ENCODE measurements around the gene AMBN. TPM values are rescaled to one million over a fixed set of nuclear protein-coding genes. Genes with fewer than 3 reads are reported as not detected.

AMBN gene
- polyA plus RNA-seq, 3 donors from 2014 or later = not detected

DNA sequence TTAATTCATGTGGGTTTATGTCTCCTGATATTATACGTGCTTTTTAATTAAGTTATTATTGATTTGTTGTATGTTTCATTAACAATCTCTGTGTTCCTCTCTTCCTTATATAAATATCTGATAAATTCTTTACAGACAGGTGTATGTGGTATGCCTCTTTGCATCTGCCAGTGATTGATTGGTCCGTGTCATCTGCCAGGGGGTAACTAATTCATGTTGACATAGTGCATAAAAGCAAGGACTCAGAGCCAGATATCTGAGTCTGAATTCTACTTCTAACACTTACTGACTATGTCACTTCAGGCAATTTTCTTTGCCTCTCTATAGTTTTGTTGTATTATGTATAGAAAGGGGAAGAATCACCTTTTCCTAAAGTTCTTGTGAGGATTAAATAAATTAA lies 5.2 kb upstream of the AMBN start:
- Mint-ChIP-seq H3K4me1 (no peaks in the 10 kb centered on the region), H3K36me3 (no peaks in the 10 kb centered on the region), H3K4me3 (no peak overlapping the region), H3K27me3 (ENCODE audit: low read depth in 3 of 3) (peaks cover 0 to 5% (median 0%) of the 10 kb centered on the region in 3 donors), H3K27ac (no peak overlapping the region), H3K9me3 (no peaks in the 10 kb centered on the region)
- DNase-seq = no peak

GRCh38 chr4:70589785-70590184 lies 2.3 kb upstream of the AMBN start:
- Mint-ChIP-seq H3K4me3 (no peak overlapping the region), H3K9me3 (no peaks in the 10 kb centered on the region), H3K36me3 (no peaks in the 10 kb centered on the region), H3K27ac (no peak overlapping the region), H3K27me3 (ENCODE audit: low read depth in 3 of 3) (no peaks in the 10 kb centered on the region), H3K4me1 (no peaks in the 10 kb centered on the region)
- no peak for DNase-seq

- Mint-ChIP-seq H3K4me1 (no peaks in the 10 kb centered on the region), H3K4me3 (no peak overlapping the region), H3K9me3 (no peaks in the 10 kb centered on the region), H3K27ac (no peak overlapping the region), H3K36me3 (no peaks in the 10 kb centered on the region), H3K27me3 (ENCODE audit: low read depth in 3 of 3) (no peaks in the 10 kb centered on the region)
- DNase-seq = no peak
Observed at GRCh38 chr4:70594196-70594595, 2.1 kb downstream of the AMBN start.

GRCh38 chr4:70600305-70600704 lies 8.2 kb downstream of the AMBN start:
- Mint-ChIP-seq H3K36me3 (no peaks in the 10 kb centered on the region), H3K9me3 (no peaks in the 10 kb centered on the region), H3K27ac (no peak overlapping the region), H3K4me3 (no peak overlapping the region), H3K27me3 (ENCODE audit: low read depth in 3 of 3) (peaks cover 0 to 3% (median 2%) of the 10 kb centered on the region in 3 donors), H3K4me1 (peaks cover 0 to 5% of the 10 kb centered on the region in 2 donors)
- no peak for DNase-seq

DNA sequence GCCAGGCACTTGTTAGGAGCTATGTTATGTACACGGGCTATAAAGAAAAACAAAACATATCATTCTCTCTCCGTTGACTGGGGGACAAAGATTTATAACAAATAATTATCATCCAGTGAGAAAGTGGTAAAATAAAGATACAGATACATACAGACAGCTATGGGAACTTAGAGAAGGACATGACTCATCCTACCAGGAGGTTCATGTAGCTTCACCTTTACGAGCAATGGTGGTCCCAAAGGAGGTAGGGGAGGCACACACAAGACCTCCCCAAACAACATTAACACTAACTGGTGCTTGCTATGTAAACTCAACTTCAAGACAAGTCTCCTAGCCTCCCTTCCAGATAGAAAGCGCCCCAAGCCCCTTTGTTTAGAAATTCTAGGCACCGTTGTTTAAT lies 8.9 kb downstream of the AMBN start:
- Mint-ChIP-seq H3K27ac (no peak overlapping the region), H3K4me1 (peaks cover 0 to 5% of the 10 kb centered on the region in 2 donors), H3K9me3 (no peaks in the 10 kb centered on the region), H3K27me3 (ENCODE audit: low read depth in 3 of 3) (peaks cover 2 to 5% (median 2%) of the 10 kb centered on the region in 3 donors), H3K4me3 (no peak overlapping the region), H3K36me3 (no peaks in the 10 kb centered on the region)
- no peak for DNase-seq

DNA sequence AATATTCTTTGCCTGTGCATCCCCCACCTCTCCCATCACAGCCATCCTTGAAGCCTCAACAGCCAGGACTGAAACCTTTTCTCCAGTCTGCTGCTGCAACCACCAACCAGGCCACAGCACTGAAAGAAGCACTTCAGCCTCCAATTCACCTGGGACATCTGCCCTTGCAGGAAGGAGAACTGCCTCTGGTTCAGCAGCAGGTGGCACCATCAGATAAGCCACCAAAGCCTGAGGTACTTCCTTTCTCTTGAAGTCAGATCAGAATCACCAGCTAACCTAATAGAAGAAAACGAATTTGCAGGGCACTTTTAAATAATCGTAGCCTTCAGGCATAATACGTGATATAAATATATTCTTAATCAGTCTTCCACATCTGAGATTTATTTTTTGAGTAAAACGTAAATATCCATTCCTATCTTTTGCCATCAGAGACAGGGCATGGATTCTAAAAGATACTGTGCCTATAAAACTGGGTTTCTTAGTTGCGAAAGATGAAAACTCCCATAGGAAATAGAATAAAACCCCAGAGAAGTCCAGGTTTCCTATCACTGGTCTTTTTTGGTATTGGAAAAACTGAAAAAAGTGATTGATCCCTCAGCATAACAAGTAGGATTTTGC lies 9.5 kb downstream of the AMBN start:
- Mint-ChIP-seq H3K4me3 (no peak overlapping the region), H3K27ac (no peak overlapping the region), H3K4me1 (peaks cover 0 to 5% of the 10 kb centered on the region in 2 donors), H3K27me3 (ENCODE audit: low read depth in 3 of 3) (peaks cover 2 to 6% (median 2%) of the 10 kb centered on the region in 3 donors), H3K36me3 (no peaks in the 10 kb centered on the region), H3K9me3 (no peaks in the 10 kb centered on the region)
- DNase-seq = peak; percentile 42 to 55 (median 53)

DNA sequence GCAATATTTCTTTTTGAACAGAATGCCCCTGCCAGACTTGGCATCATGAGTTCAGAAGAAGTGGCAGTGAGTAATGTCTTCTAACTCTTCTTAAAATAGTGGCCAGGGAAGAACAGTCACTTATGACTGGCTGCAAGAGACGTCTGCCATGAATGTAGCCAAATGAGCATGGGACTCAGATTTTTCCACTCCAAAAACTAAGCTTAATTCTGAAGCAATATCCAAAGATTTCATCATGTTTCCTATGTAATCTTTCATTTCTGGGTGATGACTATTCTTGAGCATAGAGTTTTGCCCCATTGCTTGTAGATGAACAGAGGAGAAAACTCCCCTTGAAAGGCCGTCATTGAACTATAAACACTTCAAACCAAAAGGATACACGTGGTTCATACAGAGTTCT lies 11.8 kb downstream of the AMBN start:
- no peak for DNase-seq
- Mint-ChIP-seq H3K27ac (no peak overlapping the region), H3K27me3 (ENCODE audit: low read depth in 3 of 3) (peaks cover 2 to 9% (median 5%) of the 10 kb centered on the region in 3 donors), H3K9me3 (no peaks in the 10 kb centered on the region), H3K36me3 (no peaks in the 10 kb centered on the region), H3K4me1 (peaks cover 0 to 5% of the 10 kb centered on the region in 2 donors), H3K4me3 (no peak overlapping the region)

GRCh38 chr4:70606459-70606858 lies 14.4 kb downstream of the AMBN start:
- H3K27ac Mint-ChIP-seq = no peak overlapping the region
- peaks cover 2 to 14% (median 3%) of the 10 kb centered on the region in 3 donors for H3K27me3 Mint-ChIP-seq (ENCODE audit: low read depth in 3 of 3)

GRCh38 chr4:70607334-70607853 lies 15.3 kb downstream of the AMBN start:
- no peak overlapping the region for H3K4me3 Mint-ChIP-seq
- no peak overlapping the region for H3K27ac Mint-ChIP-seq
- peaks cover 2 to 14% (median 3%) of the 10 kb centered on the region in 3 donors for H3K27me3 Mint-ChIP-seq (ENCODE audit: low read depth in 3 of 3)
- H3K36me3 Mint-ChIP-seq = no peaks in the 10 kb centered on the region
- no peaks in the 10 kb centered on the region for H3K9me3 Mint-ChIP-seq
- no peaks in the 10 kb centered on the region for H3K4me1 Mint-ChIP-seq
- no peak for DNase-seq

More at GRCh38 chr4:70606459-70606858, 14.4 kb downstream of the AMBN start:
- H3K9me3 Mint-ChIP-seq = no peaks in the 10 kb centered on the region
- H3K36me3 Mint-ChIP-seq = no peaks in the 10 kb centered on the region
- H3K4me3 Mint-ChIP-seq = no peak overlapping the region
- H3K4me1 Mint-ChIP-seq = peaks cover 0 to 4% of the 10 kb centered on the region in 2 donors
- DNase-seq = no peak

GRCh38 chr4:70608324-70608723 lies 16.3 kb downstream of the AMBN start:
- H3K4me3 Mint-ChIP-seq = no peak overlapping the region
- H3K9me3 Mint-ChIP-seq = no peaks in the 10 kb centered on the region
- no peak for DNase-seq
- no peak overlapping the region for H3K27ac Mint-ChIP-seq
- H3K36me3 Mint-ChIP-seq = no peaks in the 10 kb centered on the region
- H3K4me1 Mint-ChIP-seq = no peaks in the 10 kb centered on the region
- H3K27me3 Mint-ChIP-seq (ENCODE audit: low read depth in 3 of 3) = peaks cover 2 to 14% (median 3%) of the 10 kb centered on the region in 3 donors

DNA sequence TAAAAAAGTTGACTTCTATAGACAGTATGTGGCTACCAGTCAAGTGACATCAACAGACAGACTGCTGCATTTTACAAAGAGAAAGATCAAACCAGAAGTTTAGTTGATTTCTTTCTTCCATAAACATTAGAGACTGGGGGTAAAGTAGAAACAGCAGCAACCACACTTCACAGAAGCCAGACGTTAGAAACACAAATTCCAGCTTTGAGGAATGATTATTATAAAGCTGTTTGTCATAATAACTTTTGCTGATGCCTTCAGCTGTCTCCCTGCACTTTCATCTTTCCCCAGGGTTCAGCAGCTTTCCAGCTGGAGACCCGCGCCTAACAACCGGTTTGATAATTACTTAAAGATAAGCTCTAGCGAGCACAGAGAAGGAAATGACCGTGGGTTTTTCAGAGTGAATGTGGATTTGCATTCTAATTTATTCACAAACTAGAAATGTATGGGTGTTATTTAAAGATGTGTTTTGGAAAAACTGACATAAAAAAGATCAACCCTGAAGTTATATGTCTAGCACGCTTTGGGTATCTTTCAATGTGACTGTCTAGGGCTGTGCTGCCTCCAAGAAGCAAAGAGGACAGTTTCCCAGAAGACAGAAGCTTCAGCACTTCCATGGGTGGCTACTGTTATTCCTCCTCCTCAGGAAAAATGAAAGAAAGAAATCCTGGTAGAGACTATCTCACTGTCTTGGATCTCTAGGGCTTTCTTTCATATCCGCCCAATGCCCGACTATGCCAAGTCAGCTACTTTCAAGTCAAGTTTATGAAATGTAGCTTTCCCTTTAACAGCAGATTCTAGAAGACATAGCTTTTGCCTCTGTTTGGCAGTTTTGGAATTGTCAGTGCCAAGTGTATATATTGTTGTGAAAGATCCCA lies 21.5 kb downstream of the AMBN start:
- no peaks in the 10 kb centered on the region for H3K36me3 Mint-ChIP-seq
- H3K27ac Mint-ChIP-seq = no peak overlapping the region
- H3K27me3 Mint-ChIP-seq (ENCODE audit: low read depth in 3 of 3) = peaks cover 2 to 6% (median 4%) of the 10 kb centered on the region in 3 donors
- H3K9me3 Mint-ChIP-seq = no peaks in the 10 kb centered on the region
- H3K4me1 Mint-ChIP-seq = no peaks in the 10 kb centered on the region
- H3K4me3 Mint-ChIP-seq = no peak overlapping the region
- no peak for DNase-seq

DNA sequence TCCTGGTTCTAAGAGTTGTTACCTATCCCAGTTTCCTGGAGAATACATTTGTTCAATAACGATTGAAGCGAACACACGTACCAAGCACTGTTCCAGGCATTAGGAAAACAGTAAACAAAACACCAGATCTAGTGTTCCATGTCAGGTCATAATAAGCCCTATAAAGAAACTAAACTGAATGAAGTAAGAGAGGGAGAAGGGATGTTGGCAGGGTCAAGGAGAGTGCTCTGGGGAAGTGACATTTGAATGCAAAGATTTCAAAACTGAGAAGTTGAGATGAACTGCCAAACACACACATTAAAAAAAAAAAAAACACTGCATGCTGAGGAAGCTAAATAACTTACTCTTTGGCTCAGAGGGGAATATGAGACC lies 22.1 kb downstream of the AMBN start:
- Mint-ChIP-seq H3K27ac (peak overlapping the region in 1 of 6 donors; percentile 16), H3K36me3 (no peaks in the 10 kb centered on the region), H3K4me3 (no peak overlapping the region), H3K27me3 (ENCODE audit: low read depth in 3 of 3) (peaks cover 2 to 5% (median 4%) of the 10 kb centered on the region in 3 donors), H3K4me1 (no peaks in the 10 kb centered on the region), H3K9me3 (no peaks in the 10 kb centered on the region)
- DNase-seq = no peak

DNA sequence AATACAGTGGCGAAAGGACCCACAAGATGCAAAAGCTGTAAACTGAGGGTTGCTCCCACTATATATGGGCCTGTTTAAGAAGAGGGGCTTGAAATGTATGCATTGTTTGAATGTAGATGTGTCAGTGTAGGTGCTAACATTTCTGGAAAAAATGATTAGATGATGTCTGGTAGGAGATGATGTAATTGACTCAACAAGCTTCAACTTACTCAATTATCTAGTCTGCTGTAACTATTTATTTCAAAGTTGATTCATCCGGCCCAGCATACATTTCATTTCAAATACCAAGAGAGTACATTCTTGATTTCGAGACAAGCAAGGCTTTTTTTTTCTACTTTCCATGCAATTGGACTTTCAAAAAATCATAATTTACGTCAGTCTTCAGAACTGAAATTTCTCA lies 27.2 kb downstream of the AMBN start:
- peaks cover 0 to 2% (median 0%) of the 10 kb centered on the region in 3 donors for H3K27me3 Mint-ChIP-seq (ENCODE audit: low read depth in 3 of 3)
- H3K4me1 Mint-ChIP-seq = no peaks in the 10 kb centered on the region
- H3K27ac Mint-ChIP-seq = no peak overlapping the region
- H3K9me3 Mint-ChIP-seq = no peaks in the 10 kb centered on the region
- no peak overlapping the region for H3K4me3 Mint-ChIP-seq
- peak in 1 of 3 donors; percentile 31 for DNase-seq
- no peaks in the 10 kb centered on the region for H3K36me3 Mint-ChIP-seq

GRCh38 chr4:70619778-70620177 lies 27.7 kb downstream of the AMBN start:
- no peaks in the 10 kb centered on the region for H3K36me3 Mint-ChIP-seq
- no peak overlapping the region for H3K27ac Mint-ChIP-seq
- no peak for DNase-seq
- H3K4me3 Mint-ChIP-seq = no peak overlapping the region
- H3K9me3 Mint-ChIP-seq = no peaks in the 10 kb centered on the region
- H3K27me3 Mint-ChIP-seq (ENCODE audit: low read depth in 3 of 3) = peaks cover 0 to 2% (median 0%) of the 10 kb centered on the region in 3 donors
- H3K4me1 Mint-ChIP-seq = no peaks in the 10 kb centered on the region

All from immature natural killer cell (primary cell).